Dermis microvascular lymphatic vessel endothelial cell (primary cell): Measurements from ENCODE around the gene LARGE2. TPM values are rescaled to one million over a fixed set of nuclear protein-coding genes. Genes with fewer than 3 reads are reported as not detected.

Source experiments
- DNase-seq, 2 donors: peaks; one replicate each; pipeline versions ENCODE4 v3.0.0 to v3.0.0-alpha.2; 2010; ENCODE audit warnings: low read depth in 2 of 2
- total RNA-seq: library from RNA; depleted of rRNA; stranded (reverse); fragments of >200 nt; gene quantifications from 2 replicates; pipeline ENCODE4 v1.2.1, GENCODE V29; 2014

The LARGE2 gene
- total RNA-seq, 1 donor from 2014 or later: not detected

GRCh38 chr11:45913942-45914635 lies 8.4 kb upstream of the LARGE2 start:
- no peak for DNase-seq

GRCh38 chr11:45915446-45915845 lies 7.0 kb upstream of the LARGE2 start:
- DNase-seq: no peak

GRCh38 chr11:45917286-45917622 lies 5.2 kb upstream of the LARGE2 start:
- DNase-seq: no peak

GRCh38 chr11:45917623-45918330 lies 4.7 kb upstream of the LARGE2 start, which contains the start of gene PEX16:
PEX16 (minus strand) TSS chr11:45917877; CDS start chr11:45917811, 66 bp downstream.
- peak; percentile 90 to 98 for DNase-seq

GRCh38 chr11:45918331-45918941 lies 4.0 kb upstream of the LARGE2 start:
- DNase-seq: peak; percentile 39 to 73

- no peak for DNase-seq
Observed at GRCh38 chr11:45918962-45919675, 3.3 kb upstream of the LARGE2 start.

GRCh38 chr11:45919806-45920530 lies 2.5 kb upstream of the LARGE2 start:
- DNase-seq: no peak

- no peak for DNase-seq
Observed at GRCh38 chr11:45920531-45921477, 1.7 kb upstream of the LARGE2 start.

- DNase-seq: no peak
Observed at GRCh38 chr11:45921561-45922424, 663 bp upstream of the LARGE2 start.

- DNase-seq: no peak
Observed at GRCh38 chr11:45924036-45924915, 1.8 kb downstream of the LARGE2 start.

GRCh38 chr11:45924927-45925326 lies 2.5 kb downstream of the LARGE2 start:
- no peak for DNase-seq

GRCh38 chr11:45925550-45925949 lies 3.1 kb downstream of the LARGE2 start:
- no peak for DNase-seq

GRCh38 chr11:45926001-45926401 lies 3.5 kb downstream of the LARGE2 start:
- DNase-seq: no peak

GRCh38 chr11:45926536-45927331 lies 4.3 kb downstream of the LARGE2 start:
- DNase-seq: no peak

- DNase-seq: no peak
Observed at GRCh38 chr11:45927332-45927683, 4.9 kb downstream of the LARGE2 start.

- DNase-seq: no peak
Observed at GRCh38 chr11:45927684-45928413, 5.4 kb downstream of the LARGE2 start.
